ENCODE results near the gene CHP2.
"Not testable (repeated sequence)": the region's sequence is repeated elsewhere in the genome, so short reads cannot be mapped to it uniquely, and the experiment has no call there.

Gene CHP2

GRCh38 chr16:23754594-23755483 is at the start of gene CHP2:
Gene CHP2, plus strand, starts transcription at chr16:23755026. Its CDS starts 24 bp downstream, at chr16:23755050.
- DNase-seq: no peak

- no peak for DNase-seq
Observed at GRCh38 chr16:23705517-23705902, 49.3 kb upstream of the CHP2 start.

GRCh38 chr16:23706439-23706838 is 48.4 kb upstream of the CHP2 start:
- no peak for DNase-seq

DNA sequence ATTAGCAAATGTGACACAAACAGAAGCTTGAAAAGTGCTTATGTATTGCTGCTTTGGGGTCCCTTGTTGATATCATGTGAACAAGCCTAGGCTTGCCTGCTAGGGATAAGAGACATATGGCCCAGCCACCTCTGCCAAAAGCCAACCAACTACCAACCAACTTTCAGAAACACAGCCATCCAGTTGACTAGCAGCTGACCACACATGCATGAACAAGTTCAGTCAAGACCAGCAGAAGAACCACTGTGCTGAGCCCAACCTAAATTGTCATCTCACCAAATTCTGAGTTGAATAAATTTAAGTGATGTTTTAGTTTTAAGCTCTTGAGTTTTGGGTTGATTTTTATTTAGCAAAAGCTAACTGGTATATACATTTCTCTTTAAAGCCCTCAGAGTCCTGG is 45.3 kb upstream of the CHP2 start:
- DNase-seq: no peak

GRCh38 chr16:23710008-23710407 is 44.8 kb upstream of the CHP2 start:
- DNase-seq: no peak

GRCh38 chr16:23710504-23710903 is 44.3 kb upstream of the CHP2 start:
- no peak for DNase-seq

DNA sequence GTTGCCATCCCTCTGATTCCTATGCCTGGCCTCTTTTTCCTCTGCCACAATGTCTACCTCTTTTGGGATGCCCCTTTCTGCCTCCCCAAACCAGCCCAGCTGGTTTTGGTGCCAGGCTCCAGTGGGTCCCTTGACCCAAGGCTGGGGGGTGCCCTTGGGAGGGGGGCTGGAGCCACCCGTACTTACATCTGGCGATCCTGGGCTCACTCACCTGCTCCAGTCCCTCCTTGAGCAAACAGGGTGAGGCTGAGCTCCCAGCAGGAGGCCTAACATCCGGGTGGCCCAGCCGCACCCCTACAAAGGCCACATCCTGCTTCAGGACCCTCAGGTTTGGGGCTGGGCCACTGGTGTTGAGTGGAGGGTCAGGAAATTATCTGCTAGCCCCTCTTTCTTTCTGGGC is 43.0 kb upstream of the CHP2 start:
- no peak for DNase-seq

DNA sequence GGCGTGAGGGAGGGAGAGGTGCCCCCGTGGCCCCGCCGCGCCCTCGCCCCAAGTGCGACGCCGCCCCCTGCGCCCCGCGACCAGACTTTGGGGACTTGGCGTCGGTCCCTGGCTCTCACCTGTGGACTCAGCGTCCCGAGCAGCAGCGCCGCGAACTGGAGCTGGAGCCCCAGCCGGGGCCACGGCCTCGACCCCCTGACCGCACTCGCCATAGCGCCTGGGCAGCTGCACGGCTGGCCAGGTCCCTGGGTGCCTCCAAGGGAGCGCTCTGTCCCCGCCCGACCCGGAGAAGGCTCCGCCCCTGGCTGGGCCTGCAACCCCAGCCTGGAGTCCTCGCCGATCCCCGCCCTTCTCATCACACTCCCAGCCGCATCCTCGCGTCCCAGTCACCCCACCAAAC is 41.9 kb upstream of the CHP2 start, which contains the start of gene ERN2:
Gene ERN2, minus strand, starts transcription at position 247 of the 400 bp plus-strand sequence. Its CDS starts 35 bp downstream, at position 212.
- no peak for DNase-seq

DNA sequence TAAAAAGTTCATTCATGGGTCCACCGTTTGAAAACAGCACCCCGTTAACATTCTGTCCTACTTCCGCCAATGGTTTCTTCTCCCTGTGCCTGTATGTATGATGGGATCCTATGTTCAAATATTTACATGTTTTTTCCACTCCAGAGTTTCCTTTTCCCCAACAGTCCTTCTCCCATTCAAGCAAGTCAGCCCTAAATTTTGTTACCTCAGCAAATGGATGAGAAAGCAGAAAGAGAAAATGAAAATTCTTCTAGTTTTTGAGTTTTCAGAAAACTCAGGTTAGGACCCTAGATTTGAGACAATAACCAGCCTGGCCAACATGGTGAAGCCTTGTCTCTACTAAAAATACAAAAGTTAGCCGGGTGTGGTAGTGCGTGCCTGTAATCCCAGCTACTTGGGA is 38.3 kb upstream of the CHP2 start:
- DNase-seq: no peak

DNA sequence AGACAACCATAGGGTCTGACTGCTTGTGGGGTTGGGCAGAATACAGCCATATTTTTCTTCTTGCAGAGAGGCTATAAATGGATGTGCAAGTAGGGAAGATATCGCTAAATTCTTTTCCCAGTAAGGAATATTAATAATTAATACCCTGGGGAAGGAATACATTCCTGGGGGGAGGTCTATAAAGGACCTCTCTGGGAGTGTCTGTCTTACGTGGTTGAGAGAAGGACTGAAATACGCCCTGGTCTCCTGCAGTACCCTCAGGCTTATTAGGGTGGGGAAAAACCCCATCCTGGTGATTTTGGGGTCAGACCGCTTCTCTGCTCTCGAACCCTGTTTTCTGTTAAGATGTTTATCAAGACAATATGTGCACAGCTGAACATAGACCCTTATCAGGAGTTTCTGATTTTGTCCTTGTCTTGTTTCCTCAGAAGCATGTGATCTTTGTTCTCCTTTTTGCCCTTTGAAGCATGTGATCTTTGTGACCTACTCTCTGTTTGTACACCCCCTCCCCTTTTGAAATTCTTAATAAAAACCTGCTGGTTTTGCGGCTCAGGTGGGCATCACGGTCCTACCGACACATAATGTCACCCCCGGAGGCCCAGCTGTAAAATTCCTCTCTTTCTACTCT is 32.1 kb upstream of the CHP2 start:
- DNase-seq: not testable (repeated sequence)

- no peak for DNase-seq
Observed at GRCh38 chr16:23724096-23724784, 30.6 kb upstream of the CHP2 start.

DNA sequence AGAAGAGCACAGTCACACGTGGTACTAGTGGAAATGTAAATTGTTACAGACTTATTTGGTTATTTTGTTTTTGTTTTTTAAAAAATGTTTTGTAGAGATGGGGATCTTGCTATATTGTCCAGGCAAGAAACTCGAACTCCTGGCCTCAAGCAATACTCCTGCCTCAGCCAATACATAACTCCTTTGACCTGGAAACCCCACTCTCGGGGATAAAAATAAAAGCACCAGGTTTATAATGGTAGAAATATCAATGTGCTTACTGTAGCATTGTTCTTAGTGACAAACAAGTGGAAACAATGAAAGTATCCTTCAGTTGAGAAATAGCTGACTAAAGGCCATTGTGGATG is 30.1 kb upstream of the CHP2 start:
- DNase-seq: no peak

DNA sequence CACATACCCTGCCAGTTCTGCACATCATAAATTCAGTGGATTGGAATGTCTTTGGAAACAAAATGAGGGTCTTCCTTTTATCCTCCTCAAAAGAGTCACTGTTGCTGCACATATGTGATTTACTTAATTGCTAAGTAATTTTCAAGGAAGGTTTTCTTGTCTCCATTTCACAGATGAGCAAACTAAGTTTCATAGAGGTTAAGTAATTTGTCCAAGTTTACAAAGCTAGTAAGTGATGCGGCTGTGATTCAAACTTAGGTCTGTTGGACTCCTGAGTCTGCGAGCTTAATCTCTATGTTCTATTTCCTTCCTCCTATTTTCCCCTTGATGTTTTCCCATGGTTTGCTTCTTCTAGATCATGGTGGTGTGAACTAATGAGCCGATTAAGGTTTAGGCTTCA is 28.1 kb upstream of the CHP2 start:
- no peak for DNase-seq

- DNase-seq: no peak
Observed at GRCh38 chr16:23728112-23728477, 26.7 kb upstream of the CHP2 start.

GRCh38 chr16:23729503-23730424 is 25.1 kb upstream of the CHP2 start:
- DNase-seq: no peak

- DNase-seq: no peak
Observed at GRCh38 chr16:23734176-23734893, 20.5 kb upstream of the CHP2 start.

GRCh38 chr16:23737423-23738028 is 17.3 kb upstream of the CHP2 start:
- not testable (repeated sequence) for DNase-seq

GRCh38 chr16:23739516-23739915 is 15.3 kb upstream of the CHP2 start:
- no peak for DNase-seq

- DNase-seq: no peak
Observed at GRCh38 chr16:23741675-23742303, 13.0 kb upstream of the CHP2 start.

DNA sequence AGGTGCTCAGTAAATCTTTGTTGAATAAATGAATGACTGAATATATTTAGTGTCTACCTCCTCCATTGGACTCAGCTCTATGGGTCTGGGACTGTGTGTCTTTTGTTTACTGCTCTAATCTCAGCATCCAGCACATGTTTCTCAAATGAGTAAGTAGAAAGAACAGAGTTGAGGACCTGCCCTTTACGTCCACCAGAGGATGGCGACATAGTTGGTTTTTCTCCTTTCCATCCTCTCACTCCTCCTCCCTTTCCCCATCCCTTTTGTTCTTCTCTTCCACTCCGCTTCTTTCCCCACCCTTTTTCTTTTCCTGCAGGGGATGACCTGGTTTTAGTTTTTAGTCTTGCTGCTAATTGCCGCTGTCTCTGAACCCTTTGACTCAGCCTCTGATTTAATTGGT is 12.1 kb upstream of the CHP2 start:
- DNase-seq: no peak

DNA sequence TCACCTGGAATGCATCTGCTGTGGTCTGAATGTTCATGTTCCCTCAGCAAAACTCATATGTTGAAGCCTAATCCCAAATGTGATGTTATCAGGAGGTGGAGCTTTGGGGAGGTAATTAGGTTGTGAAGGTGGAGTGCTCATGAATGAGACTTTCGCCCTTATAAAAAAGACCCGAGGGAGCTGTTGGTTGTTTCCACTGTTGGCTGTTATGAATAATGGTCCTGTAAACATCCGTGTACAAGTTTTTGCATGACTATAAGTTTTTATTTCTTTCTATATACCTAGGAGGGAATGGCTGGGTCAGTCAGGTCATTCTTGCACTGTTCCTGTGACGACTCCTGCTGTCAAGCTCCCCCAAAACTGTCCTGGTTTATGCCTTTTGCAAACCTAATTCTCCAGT is 9.6 kb upstream of the CHP2 start:
- no peak for DNase-seq

Data from activated CD4-positive, alpha-beta T cell treated with anti-CD3 and anti-CD28 coated beads, Interleukin-2, amount 50 U/mL, for 4 hours (primary cell).